AG04450 (cell line): Measurements from ENCODE around the gene RRAGA. TPM values are rescaled to one million over a fixed set of nuclear protein-coding genes. Genes with fewer than 3 reads are reported as not detected.

ENCODE experiments used
- CTCF ChIA-PET: fragments of 300-600, 350-600 bp; formaldehyde crosslinking; extraction: SDS; loops from one replicate; lab custom pipeline; 2022; ENCODE audit warnings: antibody characterized with exemption, inconsistent platforms; lab: Charles Lee
- POLR2A ChIA-PET: fragments of 350-600 bp; formaldehyde crosslinking; extraction: SDS; loops from one replicate; lab custom pipeline; 2021; ENCODE audit warnings: antibody characterized with exemption, inconsistent platforms; lab: Yijun Ruan, JAX
- DNase-seq: peaks from one replicate; pipeline ENCODE4 v3.0.0-alpha.2; 2011; ENCODE audit warnings: low read depth, low spot score
- H3K27ac ChIP-seq: one replicate; pipeline ENCODE4 v1.5.1; 2012; ENCODE audit warnings: low read depth, low read length, control low read depth
- H3K27me3 ChIP-seq: one replicate; pipeline ENCODE4 v1.6.0; 2012; ENCODE audit warnings: low read length; ENCODE audit not compliant: control insufficient read depth, insufficient read depth
- H3K4me3 ChIP-seq: 2 replicates; pipeline ENCODE4 v1.5.1; 2011; ENCODE audit warnings: mild to moderate bottlenecking, low read depth, low read length, control low read depth
- H3K9me3 ChIP-seq: 2 replicates; pipeline ENCODE4 v1.5.1; 2012; ENCODE audit warnings: low read length; ENCODE audit not compliant: control insufficient read depth, insufficient read depth
- CTCF ChIP-seq: IDR thresholded peaks from 2 replicates; pipeline ENCODE4 v1.5.1; 2011; ENCODE audit warnings: low read depth, low read length, control low read depth, inconsistent platforms
- polyA minus RNA-seq: library from RNA; depleted of rRNA, polyadenylated mRNA; stranded (reverse); fragments of >200 nt; gene quantifications from 2 replicates; pipeline ENCODE4 v1.2.3, GENCODE V29; 2011; rRNA and poly(A)+ RNA removed
- polyA plus RNA-seq: library from polyadenylated mRNA; depleted of rRNA; stranded (reverse); fragments of >200 nt; gene quantifications from 2 replicates; pipeline ENCODE4 v1.2.3, GENCODE V29; 2011; rRNA removed

Gene RRAGA, protein sequence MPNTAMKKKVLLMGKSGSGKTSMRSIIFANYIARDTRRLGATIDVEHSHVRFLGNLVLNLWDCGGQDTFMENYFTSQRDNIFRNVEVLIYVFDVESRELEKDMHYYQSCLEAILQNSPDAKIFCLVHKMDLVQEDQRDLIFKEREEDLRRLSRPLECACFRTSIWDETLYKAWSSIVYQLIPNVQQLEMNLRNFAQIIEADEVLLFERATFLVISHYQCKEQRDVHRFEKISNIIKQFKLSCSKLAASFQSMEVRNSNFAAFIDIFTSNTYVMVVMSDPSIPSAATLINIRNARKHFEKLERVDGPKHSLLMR
- polyA plus RNA-seq (180 and 186 TPM in 2 replicates), polyA minus RNA-seq (107 and 125 TPM in 2 replicates)

DNA sequence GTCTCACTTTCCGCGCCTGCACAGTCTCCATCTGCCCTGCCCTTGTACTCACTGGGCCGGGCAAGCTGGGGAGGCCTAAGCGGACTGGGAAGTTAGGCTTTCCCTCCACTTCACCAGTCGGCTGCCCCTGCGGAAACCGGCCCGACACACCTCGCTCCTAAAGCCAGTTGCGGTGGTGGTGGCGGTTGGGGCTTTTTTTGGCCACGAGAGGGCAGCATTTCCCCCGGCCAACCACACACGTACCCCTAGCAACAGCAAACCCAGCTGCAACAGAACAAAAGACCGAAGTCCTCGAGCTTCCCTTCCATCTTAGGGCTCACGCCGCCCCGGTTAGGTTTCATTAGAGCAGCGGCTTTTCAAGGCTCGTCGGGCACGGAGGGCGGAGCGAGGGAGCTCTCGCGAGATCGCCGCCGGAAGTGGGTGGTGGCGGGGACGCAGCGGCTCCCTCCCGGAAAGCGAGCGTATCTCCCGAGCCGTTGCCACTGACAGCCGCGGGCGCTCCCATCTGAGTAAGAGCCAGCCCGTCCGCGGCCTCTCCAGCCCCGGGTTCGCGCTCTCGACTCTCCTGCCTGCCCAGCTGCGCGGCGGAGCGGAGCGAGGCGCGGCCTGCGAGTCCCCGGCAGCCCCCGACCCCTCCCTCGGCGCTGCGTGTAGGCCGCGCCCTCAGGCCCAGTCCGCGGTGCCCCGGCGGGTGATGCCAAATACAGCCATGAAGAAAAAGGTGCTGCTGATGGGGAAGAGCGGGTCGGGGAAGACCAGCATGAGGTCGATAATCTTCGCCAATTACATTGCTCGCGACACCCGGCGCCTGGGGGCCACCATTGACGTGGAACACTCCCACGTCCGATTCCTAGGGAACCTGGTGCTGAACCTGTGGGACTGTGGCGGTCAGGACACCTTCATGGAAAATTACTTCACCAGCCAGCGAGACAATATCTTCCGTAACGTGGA is at the start of gene RRAGA:
Gene RRAGA (plus strand): TSS at position 462 of the 951 bp plus-strand sequence. CDS start 233 bp downstream, at position 695.
- H3K27me3 ChIP-seq = no peaks in the 10 kb centered on the region
- CTCF ChIA-PET = interaction anchor here (0.6 to 5.1 kb wide), 34 partner anchors 10 to 1238 kb away, joined by 3 to 53 read pairs (median 4); partner anchors contain the start of genes DENND4C and RPS6
- peak; percentile 85 for TF ChIP-seq CTCF
- H3K4me3 ChIP-seq = peak within 1 kb of the TSS; percentile 88
- H3K9me3 ChIP-seq = no peaks in the 10 kb centered on the region
- H3K27ac ChIP-seq = peak within 1 kb of the TSS; percentile 94
- DNase-seq = peak; percentile 94
- POLR2A ChIA-PET = interaction anchor here (0.6 to 1.3 kb wide), 9 partner anchors 15 to 811 kb away, joined by 3 to 8 read pairs (median 3); partner anchors contain the start of gene RPS6

- TF ChIP-seq CTCF = no peak
- ChIA-PET POLR2A (no interaction called here), CTCF (no interaction called here)
- no peak overlapping the region for H3K27ac ChIP-seq
- no peak overlapping the region for H3K4me3 ChIP-seq
- H3K27me3 ChIP-seq = peaks cover 8% of the 10 kb centered on the region
- H3K9me3 ChIP-seq = peaks cover 15% of the 10 kb centered on the region
- DNase-seq = no peak
Measured at GRCh38 chr9:19000133-19000532, 49.1 kb upstream of the RRAGA start.

GRCh38 chr9:19009391-19009965 is 39.7 kb upstream of the RRAGA start:
- POLR2A ChIA-PET = no interaction called here
- no peak for TF ChIP-seq CTCF
- no peaks in the 10 kb centered on the region for H3K9me3 ChIP-seq
- no peak overlapping the region for H3K27ac ChIP-seq
- no peak overlapping the region for H3K4me3 ChIP-seq
- CTCF ChIA-PET = interaction anchor here (0.6 to 2.2 kb wide), 2 partner anchors 613 to 755 kb away, joined by 4 to 8 read pairs; no protein-coding TSS in a partner anchor
- no peak for DNase-seq
- H3K27me3 ChIP-seq = no peaks in the 10 kb centered on the region

DNA sequence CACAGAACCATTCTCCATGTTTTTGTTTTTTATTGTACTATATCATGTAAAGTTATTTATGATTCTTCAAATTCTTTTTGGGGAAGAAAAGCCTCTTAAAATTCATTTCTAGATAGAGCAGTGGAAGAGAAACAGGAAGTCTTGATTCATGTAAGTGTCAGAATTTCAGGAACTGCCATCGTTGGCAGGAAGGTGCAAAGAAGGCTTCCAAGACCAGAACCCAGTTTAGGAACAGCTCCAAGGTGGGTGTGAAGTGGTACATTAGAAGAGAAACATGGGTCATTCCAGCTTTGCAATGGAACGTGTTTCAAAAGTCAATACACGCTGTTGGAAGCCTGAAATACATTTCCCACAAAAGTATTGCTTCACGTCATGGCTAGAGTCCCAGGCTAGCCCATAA is 31.0 kb upstream of the RRAGA start:
- H3K27ac ChIP-seq = no peak overlapping the region
- H3K27me3 ChIP-seq = peaks cover 3% of the 10 kb centered on the region
- ChIA-PET POLR2A (no interaction called here), CTCF (interaction anchor here (1.4 to 1.8 kb wide), 3 partner anchors 8 to 763 kb away, joined by 3 to 7 read pairs (median 4); no protein-coding TSS in a partner anchor)
- no peak overlapping the region for H3K4me3 ChIP-seq
- no peaks in the 10 kb centered on the region for H3K9me3 ChIP-seq
- no peak for DNase-seq
- no peak for TF ChIP-seq CTCF
